ENCODE measurements around the gene HILPDA.
"Not testable (repeated sequence)": the region's sequence is repeated elsewhere in the genome, so short reads cannot be mapped to it uniquely, and the experiment has no call there.

Gene HILPDA

GRCh38 chr7:128454808-128455542, 703 bp upstream of the HILPDA start:
- Histone ChIP-seq H3K27me3 (ENCODE audit: insufficient read depth, low read depth) (no peaks in the 10 kb centered on the region; the same call in 1 of the 2 replicates), H3K4me2 (peak overlapping the region; percentile 96), H3K9ac (peak overlapping the region; percentile 67; the same call in 1 of the 2 replicates), H3K4me3 (IDR thresholded peaks at IDR 0.05; ENCODE audit: insufficient read depth, low read depth, low read length) (no peak overlapping the region), H3K36me3 (ENCODE audit: insufficient read depth) (no peaks in the 10 kb centered on the region), H3K27ac (peak overlapping the region; percentile 37), H3K4me1 (ENCODE audit: low read depth, poor library complexity, severe bottlenecking) (peaks cover 42% of the 10 kb centered on the region), H2AFZ (ENCODE audit: low read depth) (peak overlapping the region; percentile 99), H4K20me1 (ENCODE audit: insufficient read depth) (no peaks in the 10 kb centered on the region), H3K79me2 (ENCODE audit: insufficient read depth, low read depth) (peaks cover 17% of the 10 kb centered on the region; the same call in 1 of the 2 replicates)
- TF ChIP-seq CTCF (conservative IDR thresholded peaks at IDR 0.05; ENCODE audit: low read depth, low read length), result peak; percentile 31; the same call in 1 of the 2 replicates

GRCh38 chr7:128456255-128456725, 612 bp downstream of the HILPDA start:
- Histone ChIP-seq H3K4me3 (IDR thresholded peaks at IDR 0.05; ENCODE audit: insufficient read depth, low read depth, low read length) (no peak overlapping the region), H3K27me3 (ENCODE audit: insufficient read depth, low read depth) (no peaks in the 10 kb centered on the region; the same call in 1 of the 2 replicates), H3K79me2 (ENCODE audit: insufficient read depth, low read depth) (peaks cover 17% of the 10 kb centered on the region; the same call in 1 of the 2 replicates), H2AFZ (ENCODE audit: low read depth) (peak overlapping the region; percentile 99), H3K4me1 (ENCODE audit: low read depth, poor library complexity, severe bottlenecking) (peaks cover 44% of the 10 kb centered on the region), H4K20me1 (ENCODE audit: insufficient read depth) (no peaks in the 10 kb centered on the region), H3K36me3 (ENCODE audit: insufficient read depth) (no peaks in the 10 kb centered on the region), H3K9ac (peak overlapping the region; percentile 67), H3K27ac (peak overlapping the region; percentile 37; the same call in 1 of the 2 replicates), H3K4me2 (peak overlapping the region; percentile 77)
- no peak for TF ChIP-seq CTCF (conservative IDR thresholded peaks at IDR 0.05; ENCODE audit: low read depth, low read length)

- not testable (repeated sequence) for H3K27ac ChIP-seq; H3K27me3 ChIP-seq (ENCODE audit: insufficient read depth, low read depth); H3K4me2 ChIP-seq; H3K9ac ChIP-seq; H4K20me1 ChIP-seq (ENCODE audit: insufficient read depth); H2AFZ ChIP-seq (ENCODE audit: low read depth); H3K4me3 ChIP-seq (IDR thresholded peaks at IDR 0.05; ENCODE audit: insufficient read depth, low read depth, low read length); H3K36me3 ChIP-seq (ENCODE audit: insufficient read depth)
- Histone ChIP-seq H3K79me2 (ENCODE audit: insufficient read depth, low read depth) (peaks cover 17% of the 10 kb centered on the region; the same call in 1 of the 2 replicates), H3K4me1 (ENCODE audit: low read depth, poor library complexity, severe bottlenecking) (peaks cover 48% of the 10 kb centered on the region)
Measured at GRCh38 chr7:128457385-128457784, 1.7 kb downstream of the HILPDA start.

- TF ChIP-seq CTCF (conservative IDR thresholded peaks at IDR 0.05; ENCODE audit: low read depth, low read length), result no peak
- Histone ChIP-seq H3K9ac (no peak overlapping the region), H4K20me1 (ENCODE audit: insufficient read depth) (no peaks in the 10 kb centered on the region), H2AFZ (ENCODE audit: low read depth) (no peak overlapping the region), H3K27ac (no peak overlapping the region; the same call in 1 of the 2 replicates), H3K4me1 (ENCODE audit: low read depth, poor library complexity, severe bottlenecking) (peaks cover 48% of the 10 kb centered on the region), H3K4me2 (peak overlapping the region; percentile 28; the same call in 1 of the 2 replicates), H3K79me2 (ENCODE audit: insufficient read depth, low read depth) (peaks cover 17% of the 10 kb centered on the region; the same call in 1 of the 2 replicates), H3K4me3 (IDR thresholded peaks at IDR 0.05; ENCODE audit: insufficient read depth, low read depth, low read length) (no peak overlapping the region), H3K36me3 (ENCODE audit: insufficient read depth) (no peaks in the 10 kb centered on the region), H3K27me3 (ENCODE audit: insufficient read depth, low read depth) (no peaks in the 10 kb centered on the region)
Measured at GRCh38 chr7:128458956-128459355, 3.3 kb downstream of the HILPDA start.

Data from KMS-11 (cell line).